AG04450 (cell line): Measurements from ENCODE around the gene SMIM23. TPM values are rescaled to one million over a fixed set of nuclear protein-coding genes. Genes with fewer than 3 reads are reported as not detected.
A peak's percentile ranks its signal among the peaks of the same experiment; 100 is the strongest.

Experiments
- CTCF ChIA-PET: fragments of 300-600, 350-600 bp; formaldehyde crosslinking; extraction: SDS; loops from one replicate; lab custom pipeline; 2022; ENCODE audit warnings: antibody characterized with exemption, inconsistent platforms; lab: Charles Lee
- POLR2A ChIA-PET: fragments of 350-600 bp; formaldehyde crosslinking; extraction: SDS; loops from one replicate; lab custom pipeline; 2021; ENCODE audit warnings: antibody characterized with exemption, inconsistent platforms; lab: Yijun Ruan, JAX
- DNase-seq: peaks from one replicate; pipeline ENCODE4 v3.0.0-alpha.2; 2011; ENCODE audit warnings: low read depth, low spot score
- H3K27ac ChIP-seq: one replicate; pipeline ENCODE4 v1.5.1; 2012; ENCODE audit warnings: low read depth, low read length, control low read depth
- H3K27me3 ChIP-seq: one replicate; pipeline ENCODE4 v1.6.0; 2012; ENCODE audit warnings: low read length; ENCODE audit not compliant: control insufficient read depth, insufficient read depth
- H3K4me3 ChIP-seq: 2 replicates; pipeline ENCODE4 v1.5.1; 2011; ENCODE audit warnings: mild to moderate bottlenecking, low read depth, low read length, control low read depth
- H3K9me3 ChIP-seq: 2 replicates; pipeline ENCODE4 v1.5.1; 2012; ENCODE audit warnings: low read length; ENCODE audit not compliant: control insufficient read depth, insufficient read depth
- polyA plus RNA-seq: library from polyadenylated mRNA; depleted of rRNA; stranded (reverse); fragments of >200 nt; gene quantifications from 2 replicates; pipeline ENCODE4 v1.2.3, GENCODE V29; 2011
- TF ChIP-seq, protein P1 (sequence below): IDR thresholded peaks from 2 replicates; pipeline ENCODE4 v1.5.1; 2011; ENCODE audit warnings: low read depth, low read length, control low read depth, inconsistent platforms

SMIM23 gene
- polyA plus RNA-seq, 1 experiment = not detected

GRCh38 chr5:171808951-171809350 lies 23.3 kb downstream of the SMIM23 start:
- Histone ChIP-seq H3K4me3 (no peak overlapping the region), H3K27ac (no peak overlapping the region), H3K27me3 (peaks cover 31% of the 10 kb centered on the region), H3K9me3 (peaks cover 3% of the 10 kb centered on the region; the same call in 1 of the 2 replicates)
- peak; percentile 11 for DNase-seq
- ChIA-PET CTCF (no interaction called here), POLR2A (no interaction called here)
- TF ChIP-seq, protein P1, sequence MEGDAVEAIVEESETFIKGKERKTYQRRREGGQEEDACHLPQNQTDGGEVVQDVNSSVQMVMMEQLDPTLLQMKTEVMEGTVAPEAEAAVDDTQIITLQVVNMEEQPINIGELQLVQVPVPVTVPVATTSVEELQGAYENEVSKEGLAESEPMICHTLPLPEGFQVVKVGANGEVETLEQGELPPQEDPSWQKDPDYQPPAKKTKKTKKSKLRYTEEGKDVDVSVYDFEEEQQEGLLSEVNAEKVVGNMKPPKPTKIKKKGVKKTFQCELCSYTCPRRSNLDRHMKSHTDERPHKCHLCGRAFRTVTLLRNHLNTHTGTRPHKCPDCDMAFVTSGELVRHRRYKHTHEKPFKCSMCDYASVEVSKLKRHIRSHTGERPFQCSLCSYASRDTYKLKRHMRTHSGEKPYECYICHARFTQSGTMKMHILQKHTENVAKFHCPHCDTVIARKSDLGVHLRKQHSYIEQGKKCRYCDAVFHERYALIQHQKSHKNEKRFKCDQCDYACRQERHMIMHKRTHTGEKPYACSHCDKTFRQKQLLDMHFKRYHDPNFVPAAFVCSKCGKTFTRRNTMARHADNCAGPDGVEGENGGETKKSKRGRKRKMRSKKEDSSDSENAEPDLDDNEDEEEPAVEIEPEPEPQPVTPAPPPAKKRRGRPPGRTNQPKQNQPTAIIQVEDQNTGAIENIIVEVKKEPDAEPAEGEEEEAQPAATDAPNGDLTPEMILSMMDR = no peak

DNA sequence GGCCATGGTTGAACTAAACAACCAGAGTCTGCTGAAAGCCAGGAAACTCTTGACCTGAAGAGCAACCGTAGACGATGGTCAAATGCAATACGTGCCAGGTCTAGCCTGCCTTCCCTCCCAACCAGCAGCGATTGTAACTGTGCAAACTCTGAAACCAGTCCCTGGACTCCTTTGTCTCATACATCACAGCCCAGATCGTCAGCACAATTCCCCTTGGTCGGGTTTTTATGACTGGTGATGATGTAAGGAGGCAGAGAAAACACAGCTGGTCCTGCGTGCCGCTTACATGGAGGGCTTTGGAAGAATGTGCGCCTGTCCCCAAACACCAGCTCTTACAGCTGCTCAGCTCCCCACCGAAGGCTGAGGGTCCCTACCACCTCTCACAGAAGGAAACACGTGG lies 24.6 kb downstream of the SMIM23 start:
- CTCF ChIA-PET = no interaction called here
- Histone ChIP-seq H3K9me3 (peaks cover 3% of the 10 kb centered on the region; the same call in 1 of the 2 replicates), H3K27me3 (peaks cover 29% of the 10 kb centered on the region), H3K27ac (no peak overlapping the region), H3K4me3 (no peak overlapping the region)
- no peak for DNase-seq
- TF ChIP-seq, protein P1 = no peak
- POLR2A ChIA-PET = no interaction called here

- CTCF ChIA-PET = no interaction called here
- peaks cover 3% of the 10 kb centered on the region; the same call in 1 of the 2 replicates for H3K9me3 ChIP-seq
- peaks cover 24% of the 10 kb centered on the region for H3K27me3 ChIP-seq
- H3K27ac ChIP-seq = no peak overlapping the region
- H3K4me3 ChIP-seq = no peak overlapping the region
- TF ChIP-seq, protein P1 = no peak
- POLR2A ChIA-PET = no interaction called here
- no peak for DNase-seq
These were observed 27.7 kb downstream of the SMIM23 start for GRCh38 chr5:171813270-171813669.

- POLR2A ChIA-PET = no interaction called here
- DNase-seq = no peak
- H3K27ac ChIP-seq = no peak overlapping the region
- TF ChIP-seq, protein P1 = no peak
- CTCF ChIA-PET = interaction anchor here (0.6 kb wide), 1 partner anchor 11 kb away, joined by 3 read pairs; no protein-coding TSS in a partner anchor
- peaks cover 28% of the 10 kb centered on the region for H3K27me3 ChIP-seq
- H3K4me3 ChIP-seq = no peak overlapping the region
- peaks cover 3% of the 10 kb centered on the region; the same call in 1 of the 2 replicates for H3K9me3 ChIP-seq
These were observed 28.3 kb downstream of the SMIM23 start for GRCh38 chr5:171813813-171814490.

DNA sequence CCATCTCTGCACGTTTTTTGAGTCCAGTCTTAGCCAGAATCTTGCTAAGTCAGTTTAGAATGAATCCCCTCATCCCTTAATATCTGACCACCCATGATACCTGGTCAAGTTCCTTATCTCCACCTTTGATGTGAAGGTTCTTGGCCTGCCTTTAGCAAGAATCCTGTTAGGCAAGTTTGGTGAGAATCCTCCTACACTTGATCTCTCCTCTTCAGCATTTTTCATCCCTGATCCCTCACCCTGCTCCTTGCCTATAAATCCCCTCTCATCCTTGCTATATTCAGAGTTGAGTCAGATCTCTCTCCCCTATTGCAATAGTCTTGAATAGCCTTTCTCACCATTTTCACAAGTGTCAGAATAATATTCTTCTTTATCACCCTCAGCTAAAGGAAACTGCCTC lies 31.0 kb downstream of the SMIM23 start:
- ChIA-PET POLR2A (no interaction called here), CTCF (no interaction called here)
- Histone ChIP-seq H3K27ac (no peak overlapping the region), H3K27me3 (peaks cover 27% of the 10 kb centered on the region), H3K4me3 (no peak overlapping the region), H3K9me3 (no peaks in the 10 kb centered on the region; the same call in none of the 2 replicates)
- no peak for DNase-seq
- TF ChIP-seq, protein P1 = no peak
